ENCODE results near the gene STT3B. TPM values are rescaled to one million over a fixed set of nuclear protein-coding genes. Genes with fewer than 3 reads are reported as not detected.
"Not testable (repeated sequence)": the region's sequence is repeated elsewhere in the genome, so short reads cannot be mapped to it uniquely, and the experiment has no call there.

Gene STT3B
- total RNA-seq = 147 and 243 TPM in 2 replicates

DNA sequence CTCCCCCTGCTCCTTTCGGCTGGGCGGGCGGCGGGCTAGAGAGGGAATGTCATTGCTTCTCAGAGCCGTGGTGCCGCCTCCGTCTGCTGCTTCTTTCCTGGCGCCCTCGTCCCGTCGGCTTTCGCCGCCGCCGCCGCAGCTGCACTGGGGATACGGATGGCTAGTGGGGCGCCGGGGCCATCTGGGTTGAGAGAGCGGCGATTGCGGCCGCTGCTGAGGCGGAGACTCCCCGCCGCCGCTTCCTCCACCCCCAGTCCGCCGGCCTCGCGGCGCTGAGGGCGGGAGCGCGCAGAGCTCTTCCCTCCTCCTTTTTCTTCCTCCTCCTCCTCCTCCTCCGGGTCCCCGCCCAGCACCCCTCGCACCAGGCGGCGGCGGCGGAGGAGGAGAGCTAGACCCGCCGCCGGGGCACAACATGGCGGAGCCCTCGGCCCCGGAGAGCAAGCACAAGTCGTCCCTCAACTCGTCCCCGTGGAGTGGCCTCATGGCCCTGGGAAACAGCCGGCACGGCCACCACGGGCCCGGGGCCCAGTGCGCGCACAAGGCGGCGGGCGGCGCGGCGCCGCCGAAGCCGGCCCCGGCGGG, at the start of gene STT3B:
STT3B (plus strand) TSS at position 339 of the 582 bp plus-strand sequence; CDS start at position 413, 74 bp downstream.
- DNase-seq = peak; percentile 82

DNA sequence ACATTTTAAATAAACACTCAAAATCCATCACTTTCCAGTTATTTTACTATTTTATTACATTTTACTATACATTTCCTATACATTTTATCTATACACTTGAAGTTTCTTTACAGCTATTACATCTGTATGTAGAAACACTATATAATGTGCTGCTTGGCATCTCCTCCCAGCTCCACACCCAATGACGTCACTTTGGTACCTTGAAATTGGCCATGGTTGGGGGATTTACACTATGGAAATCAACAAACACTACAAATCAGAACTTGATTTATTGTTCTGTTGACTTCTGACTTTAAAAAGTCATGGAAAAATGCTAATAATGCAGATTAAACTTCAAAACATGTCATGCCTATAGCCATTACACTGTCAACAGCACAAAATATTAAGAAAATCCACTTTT, 48.9 kb upstream of the STT3B start:
- no peak for DNase-seq

DNA sequence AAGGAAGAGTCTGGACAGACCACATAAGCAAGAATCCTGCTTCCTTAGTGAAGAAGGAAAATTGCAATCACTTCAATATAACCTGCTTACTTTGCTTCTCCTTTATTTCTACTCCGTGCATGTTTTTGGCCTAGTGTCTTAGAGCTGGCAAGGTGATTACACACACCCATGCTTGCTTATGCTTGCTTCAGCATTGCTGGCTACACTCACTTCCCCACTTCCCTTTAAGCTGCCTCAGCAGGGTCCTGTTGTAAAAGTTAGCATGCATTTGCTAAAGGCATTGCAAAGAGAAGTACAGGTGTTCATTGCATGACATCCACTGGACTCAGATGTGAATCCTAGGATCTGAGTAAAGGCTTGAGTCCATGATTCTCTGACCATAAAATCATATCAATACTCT, 47.5 kb upstream of the STT3B start:
- DNase-seq = no peak

DNA sequence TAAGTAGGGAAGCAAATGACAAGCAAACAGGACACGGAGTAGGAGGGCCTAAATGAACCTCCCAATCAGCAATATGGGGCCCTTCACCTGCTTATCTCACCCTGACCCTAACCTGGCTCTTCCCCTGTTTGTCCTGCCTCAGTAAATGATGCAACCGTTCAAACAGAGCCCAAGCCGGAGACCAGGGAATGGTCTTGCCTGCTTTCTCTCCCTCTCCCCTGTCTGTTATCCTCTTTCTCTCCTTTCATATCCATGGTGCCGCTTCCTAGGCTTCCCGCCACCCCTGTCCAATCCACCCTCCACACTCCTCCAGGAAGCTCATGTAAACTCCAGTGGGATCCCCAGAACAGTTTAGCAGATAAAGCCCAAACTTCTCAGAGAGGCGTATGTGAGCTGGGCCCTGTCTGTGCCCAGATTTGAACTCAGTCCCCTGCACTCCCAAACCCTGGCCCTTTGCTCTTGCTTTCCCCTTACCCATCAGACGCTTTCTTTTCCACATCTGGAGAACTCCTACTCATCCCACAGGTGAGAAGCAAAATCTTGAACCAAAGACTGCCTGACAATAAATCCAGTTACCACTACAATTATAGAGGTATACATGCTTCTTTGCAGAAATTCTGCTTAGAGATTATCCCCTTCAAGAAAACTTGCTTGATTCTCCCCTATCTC, 45.7 kb upstream of the STT3B start:
- no peak for DNase-seq

DNA sequence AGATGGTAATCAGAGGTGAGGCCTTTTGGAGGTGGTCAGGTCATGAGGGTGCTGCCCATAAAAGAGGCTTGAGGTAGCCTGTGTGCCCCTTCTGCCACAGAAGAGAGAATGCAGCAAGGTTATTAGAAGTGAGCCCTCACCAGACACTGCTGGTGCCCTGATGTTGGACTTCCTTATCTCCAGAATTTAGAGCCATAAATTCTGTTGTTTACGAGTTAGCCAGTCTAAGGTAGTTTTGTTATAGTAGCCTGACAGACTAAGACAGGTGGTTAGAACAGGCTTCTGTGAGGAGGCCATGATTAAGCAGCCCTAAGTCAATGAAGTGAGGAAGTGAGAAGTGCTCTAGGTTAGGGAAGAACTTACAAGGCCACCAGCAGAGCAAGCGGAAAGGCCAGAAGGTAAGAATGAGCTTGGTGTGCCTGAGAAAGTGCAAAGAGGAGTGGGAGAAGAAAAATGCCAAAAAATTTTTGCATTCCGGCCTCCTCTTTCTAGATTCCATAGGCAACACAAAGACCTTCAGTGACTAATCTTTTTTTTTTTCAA, 44.2 kb upstream of the STT3B start:
- no peak for DNase-seq

DNA sequence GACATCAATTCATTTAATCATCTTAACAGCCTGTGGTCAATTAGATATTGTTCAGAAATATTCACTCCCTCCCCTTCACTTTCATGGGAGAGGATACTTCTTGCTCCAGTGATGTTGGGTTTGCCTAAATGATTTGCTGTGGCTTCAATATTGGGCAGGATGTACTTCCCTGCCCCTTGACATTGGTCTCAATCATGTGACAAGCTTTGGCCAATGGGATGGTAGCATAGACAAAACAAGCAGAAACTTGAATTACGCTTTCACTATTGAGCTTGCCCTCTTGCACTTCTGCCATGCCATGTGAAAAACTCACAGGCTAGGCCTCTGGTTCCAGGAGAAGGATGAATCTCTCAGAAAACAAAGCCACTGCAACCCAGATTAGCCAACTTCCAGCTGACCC, 42.2 kb upstream of the STT3B start:
- DNase-seq = no peak

DNA sequence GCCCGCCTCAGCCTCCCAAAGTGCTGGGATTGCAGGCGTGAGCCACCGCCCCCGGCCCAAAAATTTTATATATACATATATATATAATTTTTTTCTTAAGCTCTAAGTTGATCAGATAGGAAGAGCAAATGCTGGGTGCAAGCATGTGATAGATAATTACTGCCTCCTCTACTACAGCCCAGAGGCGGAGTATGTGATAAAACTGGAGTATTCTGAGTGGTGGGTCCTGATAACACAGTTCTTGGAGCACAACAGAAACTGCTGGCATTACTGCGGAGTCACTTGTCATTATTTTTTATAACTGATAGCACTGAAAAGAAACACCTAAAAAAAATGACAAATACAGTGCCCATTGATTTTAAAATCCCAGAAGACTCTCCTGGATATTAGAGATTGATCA, 41.1 kb upstream of the STT3B start:
- DNase-seq = no peak

DNA sequence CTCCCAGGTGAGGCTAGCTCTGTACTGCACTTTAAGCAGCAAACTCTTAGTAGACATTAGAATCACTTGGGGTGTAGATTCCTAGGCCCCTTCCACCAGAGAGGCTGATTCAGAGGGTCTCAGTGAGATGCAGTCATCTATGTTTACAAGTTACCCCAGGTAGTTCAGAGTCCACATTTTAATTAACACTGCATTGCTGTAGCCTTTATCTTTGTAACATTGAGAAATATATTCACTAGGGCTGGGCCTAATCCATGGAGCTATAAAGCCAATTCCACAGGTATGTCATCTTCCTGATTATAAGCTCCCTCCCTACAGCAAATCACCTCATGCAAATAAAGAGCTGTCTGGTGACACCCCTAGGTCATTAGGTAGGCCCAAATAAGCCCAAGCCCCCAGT, 39.6 kb upstream of the STT3B start:
- DNase-seq = no peak

DNA sequence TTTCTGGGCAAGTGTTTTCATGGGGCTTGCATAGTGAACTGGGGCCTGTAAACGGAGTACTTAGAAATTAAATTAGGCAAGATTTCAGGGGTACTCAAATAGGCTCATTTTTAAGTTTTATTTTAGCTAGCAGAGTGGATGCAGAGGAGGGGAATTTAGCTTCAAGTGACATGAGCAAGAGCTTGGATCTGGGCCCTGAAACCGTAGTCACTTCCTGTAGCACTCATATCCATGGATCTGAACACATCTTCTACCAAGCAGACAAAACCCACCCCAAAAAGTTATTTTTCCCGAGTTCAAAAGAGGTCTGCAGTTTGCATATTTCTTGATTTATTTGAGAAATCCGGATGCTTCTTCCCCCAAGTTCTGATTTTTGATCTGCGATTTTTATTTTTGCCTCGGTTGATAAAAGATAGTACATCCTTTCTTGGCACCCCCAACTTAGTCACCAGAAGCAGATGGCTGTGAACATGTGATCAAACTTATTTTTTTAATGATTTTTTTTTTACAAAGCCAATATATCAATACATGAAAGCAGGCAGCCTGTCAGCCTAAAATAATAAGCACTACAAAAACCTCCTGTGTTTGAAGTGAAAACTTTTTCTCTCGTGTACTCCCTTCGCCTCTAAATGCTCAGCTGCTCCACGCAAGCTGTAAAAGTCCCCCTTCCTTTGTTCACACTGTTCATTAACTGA, 36.6 kb upstream of the STT3B start:
- DNase-seq = peak; percentile 10

DNA sequence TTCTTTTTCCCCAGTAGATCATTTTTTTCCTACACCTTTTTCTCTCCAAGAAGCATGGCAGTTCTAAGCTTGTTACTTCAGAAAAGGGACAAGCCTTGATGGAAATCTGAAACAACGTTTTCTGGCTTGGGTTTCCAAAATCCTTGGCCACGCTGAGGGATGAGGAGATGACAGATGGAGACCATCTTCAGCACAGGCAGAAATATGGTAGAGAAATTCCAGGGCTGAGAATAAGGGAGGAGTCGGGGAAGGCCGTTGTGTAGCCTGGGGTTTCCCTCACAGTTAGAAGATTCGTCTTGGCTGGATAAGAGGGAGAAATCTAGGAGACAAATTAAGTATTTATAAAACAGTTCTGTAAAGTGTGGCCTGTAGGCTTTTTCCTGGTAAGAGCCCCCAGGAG, 33.9 kb upstream of the STT3B start:
- no peak for DNase-seq

DNA sequence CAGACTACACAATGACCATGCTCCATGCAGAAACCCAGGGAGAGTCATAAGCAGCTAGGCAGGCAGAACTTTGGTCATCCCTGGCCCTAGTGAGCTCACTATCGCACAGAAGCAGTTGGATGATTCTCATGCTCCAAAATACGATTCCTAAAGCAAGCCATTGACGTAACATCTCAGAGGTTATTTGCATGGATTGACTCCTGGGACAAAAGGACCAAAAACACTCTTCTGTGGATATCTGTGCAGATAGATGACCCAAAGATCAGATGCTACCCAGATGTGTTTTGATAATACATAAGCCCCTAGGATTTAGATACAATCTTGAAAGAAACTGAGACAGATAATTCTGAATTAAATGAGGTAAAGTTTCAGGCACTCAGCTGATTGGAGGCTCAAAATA, 33.4 kb upstream of the STT3B start:
- DNase-seq = no peak

DNA sequence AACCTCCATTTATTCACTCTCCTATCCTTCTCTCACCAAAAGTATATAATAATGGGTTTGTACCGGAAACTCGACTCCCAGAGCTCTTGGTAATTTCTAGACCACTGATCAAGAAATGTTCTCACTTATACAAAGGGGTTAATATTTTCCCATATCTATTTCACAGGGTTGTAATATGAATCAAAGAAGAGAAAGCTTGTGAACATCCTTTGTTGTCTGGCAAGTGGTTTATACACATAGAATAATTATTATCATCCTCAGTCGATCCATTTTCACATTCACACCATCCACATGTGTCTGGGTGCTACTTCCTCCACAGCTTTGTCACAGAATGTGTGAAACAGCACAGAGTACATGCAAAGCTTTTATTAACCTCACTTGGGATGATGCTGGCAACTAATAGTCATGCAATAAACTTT, 29.9 kb upstream of the STT3B start:
- DNase-seq = no peak

DNA sequence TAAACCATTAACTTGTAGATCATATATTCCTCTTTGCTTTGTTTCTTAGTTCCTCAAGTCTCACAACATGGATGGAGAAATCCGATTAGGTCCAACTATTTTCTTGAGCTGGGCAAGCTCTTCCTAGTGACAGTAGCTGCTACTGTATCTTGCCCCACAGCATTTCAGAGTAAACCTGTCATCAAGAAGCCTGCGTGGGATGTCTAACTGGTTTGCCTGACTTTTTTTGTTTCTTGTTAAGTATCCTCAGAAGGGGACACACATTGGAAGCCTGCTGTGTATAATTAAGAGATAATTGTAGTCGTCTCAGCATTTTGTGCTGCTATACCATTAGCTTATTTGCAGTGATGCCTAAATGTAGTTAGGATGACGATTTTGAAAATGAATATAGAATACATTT, 29.3 kb upstream of the STT3B start:
- DNase-seq = no peak

DNA sequence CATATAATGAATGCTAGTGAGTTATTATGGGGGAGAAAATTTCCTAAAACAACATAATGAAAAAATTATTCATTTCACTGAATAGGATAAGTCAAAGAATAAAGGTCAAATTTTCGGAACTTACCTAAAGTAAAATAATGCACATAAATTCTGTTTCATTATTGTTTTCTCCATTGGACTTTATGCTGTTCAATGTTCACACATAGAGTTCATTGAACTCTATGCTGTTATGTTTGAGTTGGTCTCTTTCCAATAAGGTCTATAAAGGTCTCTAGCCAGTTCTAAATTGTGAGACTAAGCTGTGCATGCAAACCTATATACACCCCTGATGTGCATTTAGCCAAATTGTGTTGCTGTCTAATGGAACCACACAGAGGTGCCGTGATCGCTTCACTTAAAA, 28.5 kb upstream of the STT3B start:
- DNase-seq = no peak

DNA sequence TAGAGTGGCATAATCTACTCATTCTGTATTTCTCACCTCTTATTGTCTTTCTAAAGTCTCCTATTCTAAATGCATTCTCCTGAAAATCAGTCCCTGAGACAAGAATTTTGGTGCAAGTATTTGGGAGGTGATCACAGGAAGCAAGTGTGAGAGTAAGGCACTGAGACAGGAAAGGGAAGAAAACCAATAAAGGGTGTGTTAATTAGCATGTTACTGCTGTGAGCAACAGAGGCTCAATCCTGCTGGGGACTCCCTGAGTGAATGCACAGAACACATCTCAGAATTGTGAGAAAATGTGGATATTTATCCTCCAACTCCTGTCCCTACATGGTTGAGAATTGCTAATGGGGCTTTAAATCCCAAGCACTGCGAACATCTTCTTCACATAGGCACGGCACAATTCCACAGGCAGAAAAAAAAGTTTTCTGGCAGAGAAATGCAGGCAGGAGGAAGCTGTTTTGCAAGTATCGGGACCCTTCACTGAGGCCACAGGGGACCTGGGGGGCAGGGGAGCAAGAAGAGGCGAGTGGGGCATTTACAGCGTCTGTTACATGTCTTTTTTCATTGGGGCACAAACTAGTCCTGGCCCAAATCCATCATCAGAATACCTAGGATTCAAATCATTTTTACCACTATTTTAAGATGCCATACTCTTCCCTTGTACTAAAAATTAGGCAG, 27.2 kb upstream of the STT3B start:
- DNase-seq = no peak

DNA sequence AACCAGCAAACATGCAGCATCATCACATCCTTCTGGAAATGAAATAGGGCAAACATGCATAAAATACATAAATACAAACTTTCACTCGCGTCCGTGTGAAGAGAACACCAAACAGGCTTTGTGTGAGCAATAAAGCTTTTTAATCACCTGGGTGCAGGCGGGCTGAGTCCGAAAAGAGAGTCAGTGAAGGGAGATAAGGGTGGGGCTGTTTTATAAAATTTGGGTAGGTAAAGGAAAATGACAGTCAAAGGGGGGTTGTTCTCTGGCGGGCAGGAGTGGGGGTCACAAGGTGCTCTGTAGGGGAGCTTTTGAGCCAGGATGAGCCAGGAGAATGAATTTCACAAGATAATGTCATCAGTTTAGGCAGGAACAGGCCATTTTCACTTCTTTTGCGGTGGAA, 26.2 kb upstream of the STT3B start:
- DNase-seq = not testable (repeated sequence)

DNA sequence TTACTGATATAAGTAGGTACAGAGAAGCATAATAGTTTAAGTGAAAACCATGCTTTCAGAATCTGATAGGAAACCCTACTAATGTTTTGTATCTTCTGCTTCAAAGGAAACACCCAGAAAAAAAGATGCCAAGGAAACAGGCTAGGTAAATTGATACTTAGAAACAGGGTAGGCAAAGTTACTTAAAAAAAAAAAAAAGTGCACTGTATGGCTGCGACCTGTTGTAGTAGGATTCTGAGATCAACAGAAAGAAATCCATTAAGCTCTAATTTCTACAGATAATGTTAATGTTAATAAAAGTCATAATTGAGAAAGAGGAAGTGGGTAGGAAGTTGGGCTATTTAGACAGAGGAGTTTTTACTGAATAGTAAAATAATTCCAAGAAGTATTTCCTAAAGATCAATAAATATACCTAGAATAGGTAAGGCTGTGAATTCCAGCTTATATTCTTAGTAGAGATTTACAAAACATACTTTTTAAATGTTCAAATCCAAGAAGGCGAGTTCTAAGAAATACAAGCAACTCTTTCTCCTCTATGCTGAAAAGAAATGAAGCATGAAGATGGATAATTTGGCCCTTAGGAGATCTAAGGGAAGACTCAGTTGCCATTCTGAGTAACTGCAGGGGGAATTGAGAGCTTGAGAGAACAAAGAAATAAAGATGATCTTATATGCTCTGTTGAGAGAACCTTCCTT, 24.1 kb upstream of the STT3B start:
- no peak for DNase-seq

DNA sequence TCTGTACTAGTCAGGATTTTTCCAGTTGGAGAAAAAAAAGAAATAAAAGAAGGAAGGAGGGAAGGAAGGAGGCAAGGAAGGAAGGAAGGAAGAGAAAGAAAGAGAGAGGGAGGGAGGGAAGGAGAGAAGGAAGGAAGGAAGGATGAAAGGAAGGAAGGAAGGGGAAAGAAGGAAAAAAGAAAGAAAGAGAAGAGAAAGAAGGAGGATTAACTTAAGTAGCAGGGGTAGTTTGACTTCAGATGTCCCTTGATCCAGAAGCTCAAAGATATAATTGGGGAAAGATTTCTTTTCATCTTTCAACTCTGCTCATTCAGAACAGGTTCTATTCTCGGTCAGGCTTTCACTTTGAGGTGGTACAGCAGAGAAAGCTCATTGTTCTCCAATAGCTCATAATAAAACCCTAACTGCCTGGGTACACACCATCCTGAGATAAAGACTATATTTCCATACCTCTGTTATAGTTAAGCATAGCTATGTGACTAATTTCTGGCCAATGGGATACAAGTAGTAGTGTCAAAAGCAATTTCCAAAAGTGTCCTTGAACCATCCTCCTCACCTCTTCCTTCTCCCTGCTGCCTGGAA, 23.5 kb upstream of the STT3B start:
- no peak for DNase-seq

DNA sequence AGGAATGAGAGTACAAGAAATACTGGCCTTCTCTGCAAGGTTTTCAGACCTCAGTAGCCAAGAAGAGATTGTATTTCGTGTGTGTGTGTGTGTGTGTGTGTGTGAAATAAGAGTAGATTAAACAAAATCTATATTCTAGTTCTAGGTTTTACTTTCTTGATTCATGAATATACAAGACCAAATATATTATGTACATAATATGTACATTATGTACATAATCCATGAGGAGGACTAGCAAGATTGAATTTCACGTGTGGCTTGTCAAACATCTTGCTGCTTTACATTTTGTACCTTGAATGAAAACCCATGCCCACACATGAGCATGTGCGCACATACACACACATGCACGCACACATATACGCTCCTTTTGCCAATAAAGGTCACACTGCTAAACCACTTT, 18.2 kb upstream of the STT3B start:
- no peak for DNase-seq

DNA sequence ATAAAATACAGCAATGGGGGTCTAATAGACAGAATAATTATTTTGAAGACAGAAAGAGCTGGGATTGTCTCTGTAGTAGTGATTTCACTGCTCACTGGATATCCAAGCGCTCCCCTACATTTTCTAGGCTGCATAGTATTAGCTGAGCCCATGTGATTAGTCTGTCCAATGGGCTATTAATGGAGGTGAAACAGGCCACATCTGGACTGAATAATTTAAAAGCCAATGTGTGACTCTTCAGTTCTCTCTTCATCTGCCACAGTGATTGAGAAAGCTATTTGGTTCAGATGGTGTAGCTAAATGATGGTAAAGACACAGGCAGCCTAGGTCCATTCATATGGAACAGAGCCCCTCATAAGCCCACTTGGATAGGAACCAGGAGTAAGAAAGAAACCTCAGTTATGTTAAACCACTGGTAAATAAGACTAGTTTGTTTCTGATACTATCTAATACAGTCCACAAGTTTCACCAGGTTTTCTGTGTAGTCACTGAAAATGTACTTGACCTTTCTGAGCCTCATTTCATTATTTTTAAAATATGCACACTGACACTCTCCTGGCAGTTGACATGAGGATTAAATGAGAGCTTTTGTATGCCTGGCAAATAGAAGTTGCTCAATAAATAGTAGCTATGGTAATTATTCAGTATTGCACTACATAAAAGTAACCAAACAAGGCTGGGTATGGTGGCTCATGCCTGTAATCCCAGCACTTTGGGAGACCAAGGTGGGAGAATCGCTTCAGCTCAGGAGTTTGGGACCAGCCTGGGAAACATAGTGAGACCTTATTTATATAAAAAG, 17.0 kb upstream of the STT3B start:
- no peak for DNase-seq

DNA sequence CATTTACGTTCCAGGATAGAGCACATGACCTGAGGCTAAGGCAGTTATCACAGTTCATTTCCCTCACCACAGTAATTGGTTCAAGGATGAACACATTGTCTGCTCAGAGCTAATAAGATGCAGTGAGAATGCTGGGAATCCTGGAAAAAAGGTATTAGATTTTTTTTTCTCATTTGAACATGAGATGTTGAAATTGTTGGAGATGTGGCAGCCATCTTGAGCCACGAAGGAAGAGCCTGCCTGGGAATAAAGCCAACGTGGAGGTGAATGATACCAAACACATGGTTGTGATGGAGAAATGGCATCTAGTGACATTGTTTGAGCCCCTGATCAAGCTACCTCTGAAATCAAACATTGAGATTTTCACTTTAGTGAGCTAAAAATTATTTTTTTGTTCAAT, 16.0 kb upstream of the STT3B start:
- no peak for DNase-seq

DNA sequence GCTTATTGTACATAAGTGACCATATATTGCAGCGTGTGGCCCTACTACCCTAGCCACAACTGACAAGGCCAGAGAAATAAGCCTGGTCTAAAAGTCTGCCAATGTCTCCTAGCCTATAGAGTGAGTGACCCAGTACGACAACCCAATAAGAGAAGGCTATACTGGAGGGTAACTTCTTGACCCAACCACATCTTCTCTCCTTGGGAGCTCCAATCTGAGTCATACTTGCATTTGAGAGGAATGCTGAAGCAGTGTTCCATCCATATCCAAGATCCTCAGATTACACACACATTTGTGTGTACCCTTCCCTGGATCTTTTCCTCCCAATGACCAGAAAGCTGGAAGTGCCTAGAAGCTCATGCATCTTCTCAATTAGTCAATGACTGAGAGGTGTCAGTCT, 11.3 kb upstream of the STT3B start:
- DNase-seq = no peak

All from dermis blood vessel endothelial cell (primary cell).